Osteoblast (primary cell): ENCODE measurements around the gene PPIL1. TPM values are rescaled to one million over a fixed set of nuclear protein-coding genes. Genes with fewer than 3 reads are reported as not detected.

ENCODE experiments used
- DNase-seq: peaks from one replicate; pipeline ENCODE4 v3.0.0; 2011; ENCODE audit warnings: low spot score, mixed read lengths; ENCODE audit not compliant: insufficient read length; ENCODE audit errors: missing footprints
- H2AFZ ChIP-seq: 2 replicates; pipeline ENCODE4 v1.6.0; 2011; ENCODE audit warnings: mild to moderate bottlenecking, low read length
- H3K27ac ChIP-seq: 2 replicates; pipeline ENCODE4 v1.5.1; 2011; ENCODE audit warnings: mild to moderate bottlenecking, low read depth, low read length, moderate library complexity
- H3K27me3 ChIP-seq: 2 replicates; pipeline ENCODE4 v1.6.0; 2012; ENCODE audit warnings: mild to moderate bottlenecking, control low read depth, inconsistent platforms, low read length, moderate library complexity; ENCODE audit not compliant: insufficient read depth
- H3K36me3 ChIP-seq: 2 replicates; pipeline ENCODE4 v1.5.1; 2011; ENCODE audit warnings: mild to moderate bottlenecking, low read length, control low read depth, moderate library complexity; ENCODE audit not compliant: insufficient read depth
- H3K4me1 ChIP-seq: 2 replicates; pipeline ENCODE4 v1.5.1; 2011; ENCODE audit warnings: mild to moderate bottlenecking, low read length, control low read depth, moderate library complexity; ENCODE audit not compliant: insufficient read depth
- H3K4me2 ChIP-seq: 2 replicates; pipeline ENCODE4 v1.6.0; 2011; ENCODE audit warnings: mild to moderate bottlenecking, low read length; ENCODE audit not compliant: insufficient read depth
- H3K4me3 ChIP-seq: fragments of 200-600 bp; sonication (generic); 3 replicates; pipeline ENCODE4 v1.5.1; 2012; ENCODE audit warnings: mild to moderate bottlenecking, low read length, inconsistent platforms; ENCODE audit not compliant: insufficient read depth
- H3K79me2 ChIP-seq: 2 replicates; pipeline ENCODE4 v1.6.0; 2012; ENCODE audit warnings: mild to moderate bottlenecking, low read length, control low read depth, inconsistent platforms; ENCODE audit not compliant: insufficient read depth
- H3K9me3 ChIP-seq: 2 replicates; pipeline ENCODE4 v1.5.1; 2011; ENCODE audit warnings: low read depth, low read length, control low read depth
- H4K20me1 ChIP-seq: 2 replicates; pipeline ENCODE4 v1.6.0; 2012; ENCODE audit warnings: mild to moderate bottlenecking, low read length, control low read depth; ENCODE audit not compliant: insufficient read depth
- CTCF ChIP-seq: IDR thresholded peaks from 2 replicates; pipeline ENCODE4 v1.5.1; 2011; ENCODE audit warnings: mild to moderate bottlenecking, low read depth, low read length, moderate library complexity; ENCODE audit errors: extremely low read depth
- total RNA-seq: library from RNA; depleted of rRNA; stranded (reverse); fragments of >200 nt; gene quantifications from 2 replicates; pipeline ENCODE4 v1.2.3, GENCODE V29; 2012

The PPIL1 gene
- total RNA-seq, 1 donor: 9.8 TPM

DNA sequence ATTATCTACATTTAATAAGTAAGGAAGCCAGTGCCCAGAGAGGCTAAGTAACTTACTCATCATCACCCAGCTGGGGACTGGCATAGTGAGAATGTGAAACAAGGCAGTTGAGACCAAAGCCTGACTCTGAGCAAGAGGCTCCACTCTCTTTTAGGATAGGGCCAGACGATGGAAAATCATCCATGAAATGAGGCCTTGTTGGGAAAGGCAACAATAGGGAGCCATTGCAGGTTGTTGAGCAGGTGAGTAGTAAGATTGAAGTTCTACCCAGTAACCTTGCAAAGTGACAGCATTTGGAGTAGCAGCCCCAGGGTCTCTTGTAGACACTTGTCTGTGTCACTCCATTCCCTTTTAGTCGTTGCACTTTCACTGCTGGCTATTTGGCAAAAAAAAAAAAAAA, 32.8 kb downstream of the PPIL1 start:
- Histone ChIP-seq H3K4me1 (peaks cover 8% of the 10 kb centered on the region), H4K20me1 (no peaks in the 10 kb centered on the region)

GRCh38 chr6:36840432-36841403, 33.9 kb downstream of the PPIL1 start:
- Histone ChIP-seq H3K4me2 (peak overlapping the region; percentile 76), H3K4me1 (peaks cover 8% of the 10 kb centered on the region), H3K79me2 (no peaks in the 10 kb centered on the region), H3K27me3 (peaks cover 23% of the 10 kb centered on the region), H3K36me3 (no peaks in the 10 kb centered on the region), H4K20me1 (no peaks in the 10 kb centered on the region), H3K4me3 (peak overlapping the region; percentile 61), H2AFZ (no peak overlapping the region), H3K27ac (no peak overlapping the region), H3K9me3 (no peaks in the 10 kb centered on the region)
- peak; percentile 89 for DNase-seq
- no peak for TF ChIP-seq CTCF

More for the DNA sequence above, 32.8 kb downstream of the PPIL1 start:
- peak; percentile 4 for DNase-seq
- no peaks in the 10 kb centered on the region for H3K9me3 ChIP-seq
- no peak overlapping the region for H3K4me2 ChIP-seq
- no peak for TF ChIP-seq CTCF
- H3K36me3 ChIP-seq: no peaks in the 10 kb centered on the region
- peaks cover 23% of the 10 kb centered on the region for H3K27me3 ChIP-seq
- H3K4me3 ChIP-seq: no peak overlapping the region
- no peaks in the 10 kb centered on the region for H3K79me2 ChIP-seq
- H3K27ac ChIP-seq: no peak overlapping the region
- H2AFZ ChIP-seq: no peak overlapping the region

GRCh38 chr6:36839749-36840431, 34.7 kb downstream of the PPIL1 start:
- Histone ChIP-seq H3K27ac (no peak overlapping the region), H3K4me2 (peak overlapping the region; percentile 76), H3K27me3 (peaks cover 23% of the 10 kb centered on the region), H3K9me3 (no peaks in the 10 kb centered on the region), H4K20me1 (no peaks in the 10 kb centered on the region), H3K4me1 (peaks cover 8% of the 10 kb centered on the region), H3K4me3 (peak overlapping the region; percentile 61), H3K36me3 (no peaks in the 10 kb centered on the region), H3K79me2 (no peaks in the 10 kb centered on the region), H2AFZ (no peak overlapping the region)
- peak; percentile 92 for DNase-seq
- no peak for TF ChIP-seq CTCF
